ENCODE measurements around the gene PAPPA. TPM values are rescaled to one million over a fixed set of nuclear protein-coding genes. Genes with fewer than 3 reads are reported as not detected.

PAPPA gene
- total and polyA plus RNA-seq, 9 donors = 0.61 to 5.5 (median 2.6) TPM

DNA sequence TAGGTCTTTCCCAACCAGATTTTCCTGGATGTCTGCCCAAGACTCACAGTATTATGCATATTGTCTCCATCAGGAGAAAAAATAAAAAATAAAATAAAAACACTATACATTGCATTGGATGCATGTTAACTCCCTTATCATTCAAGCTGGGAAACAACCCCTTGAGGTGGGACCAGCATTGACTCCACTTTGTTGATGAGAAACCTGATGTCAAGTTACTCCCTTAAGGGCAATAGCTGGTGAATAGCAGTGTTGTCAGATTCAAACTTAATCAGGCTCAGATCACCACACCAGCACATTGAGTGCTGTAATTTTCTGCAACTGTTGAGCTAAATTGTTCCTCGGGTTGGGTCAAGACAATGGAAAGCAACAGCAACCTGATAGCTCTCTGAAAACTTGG lies 269.6 kb downstream of the PAPPA start:
- Histone ChIP-seq H3K27ac (no peak overlapping the region), H3K9me3 (no peaks in the 10 kb centered on the region), H3K36me3 (no peaks in the 10 kb centered on the region), H3K4me3 (no peak overlapping the region), H3K4me1 (ENCODE audit: insufficient read depth) (no peaks in the 10 kb centered on the region), H3K27me3 (no peaks in the 10 kb centered on the region)
- intact Hi-C loops (cut with DNase I) = no loop called here
- TF ChIP-seq, protein P1, sequence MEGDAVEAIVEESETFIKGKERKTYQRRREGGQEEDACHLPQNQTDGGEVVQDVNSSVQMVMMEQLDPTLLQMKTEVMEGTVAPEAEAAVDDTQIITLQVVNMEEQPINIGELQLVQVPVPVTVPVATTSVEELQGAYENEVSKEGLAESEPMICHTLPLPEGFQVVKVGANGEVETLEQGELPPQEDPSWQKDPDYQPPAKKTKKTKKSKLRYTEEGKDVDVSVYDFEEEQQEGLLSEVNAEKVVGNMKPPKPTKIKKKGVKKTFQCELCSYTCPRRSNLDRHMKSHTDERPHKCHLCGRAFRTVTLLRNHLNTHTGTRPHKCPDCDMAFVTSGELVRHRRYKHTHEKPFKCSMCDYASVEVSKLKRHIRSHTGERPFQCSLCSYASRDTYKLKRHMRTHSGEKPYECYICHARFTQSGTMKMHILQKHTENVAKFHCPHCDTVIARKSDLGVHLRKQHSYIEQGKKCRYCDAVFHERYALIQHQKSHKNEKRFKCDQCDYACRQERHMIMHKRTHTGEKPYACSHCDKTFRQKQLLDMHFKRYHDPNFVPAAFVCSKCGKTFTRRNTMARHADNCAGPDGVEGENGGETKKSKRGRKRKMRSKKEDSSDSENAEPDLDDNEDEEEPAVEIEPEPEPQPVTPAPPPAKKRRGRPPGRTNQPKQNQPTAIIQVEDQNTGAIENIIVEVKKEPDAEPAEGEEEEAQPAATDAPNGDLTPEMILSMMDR (IDR thresholded peaks at IDR 0.05) = no peak
- TF ChIP-seq EP300 (IDR thresholded peaks at IDR 0.05) = no peak
- TF ChIP-seq POLR2A (IDR thresholded peaks at IDR 0.05) = no peak
- DNase-seq = no peak
- 81 to 96% (median 95%) methylated on average over 1 of the region's 1 CpG for WGBS, 3 donors

DNA sequence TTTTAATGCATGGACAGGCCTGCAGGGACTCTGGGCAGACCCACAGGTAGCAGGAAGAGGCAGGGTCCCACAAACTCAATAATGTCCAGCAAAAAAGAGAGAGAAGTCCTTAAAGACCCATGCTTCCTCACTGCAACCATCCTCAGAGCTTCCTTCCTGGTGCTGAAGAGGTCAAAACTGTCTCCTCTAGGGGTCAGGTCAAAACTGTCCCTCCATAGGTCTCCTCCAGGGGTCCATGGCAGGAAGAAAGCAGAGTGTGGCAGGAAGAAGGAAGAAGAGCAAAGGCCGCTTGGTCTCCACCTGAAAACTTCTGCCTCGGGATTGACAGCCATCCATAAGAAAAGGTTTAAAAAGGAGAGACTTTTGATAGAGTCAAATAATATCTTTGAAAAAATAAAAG lies 271.7 kb downstream of the PAPPA start:
- no peaks in the 10 kb centered on the region for H3K4me1 ChIP-seq (ENCODE audit: insufficient read depth)
- no peak overlapping the region for H3K4me3 ChIP-seq
- no peaks in the 10 kb centered on the region for H3K9me3 ChIP-seq
- no peak overlapping the region for H3K27ac ChIP-seq
- no peaks in the 10 kb centered on the region for H3K36me3 ChIP-seq
- intact Hi-C loops (cut with DNase I) = no loop called here
- no peak for TF ChIP-seq POLR2A (IDR thresholded peaks at IDR 0.05)
- TF ChIP-seq EP300 (IDR thresholded peaks at IDR 0.05) = no peak
- TF ChIP-seq, protein P1 (IDR thresholded peaks at IDR 0.05) = no peak
- no peaks in the 10 kb centered on the region for H3K27me3 ChIP-seq
- DNase-seq = no peak
- WGBS, 3 donors = 76 to 98% (median 94%) methylated on average over 2 of the region's 2 CpGs

DNA sequence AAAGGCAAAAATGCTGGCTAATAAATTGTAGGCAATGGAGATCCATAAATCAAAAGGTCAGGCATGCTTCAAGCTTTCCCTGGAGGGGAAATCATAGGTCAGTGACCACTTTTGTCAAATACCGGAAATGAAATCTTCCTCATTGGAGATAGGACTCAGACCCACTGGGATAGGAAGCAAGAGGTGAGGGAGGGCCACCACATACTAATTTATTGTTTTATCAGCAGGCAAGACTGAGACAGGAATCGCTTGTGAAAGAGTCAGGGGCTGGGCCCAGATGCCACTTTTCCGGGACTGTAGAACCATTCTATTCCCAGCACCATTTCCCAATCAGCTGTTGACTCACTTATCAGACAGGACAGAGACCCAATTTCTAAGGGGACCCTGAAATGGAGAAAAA lies 277.3 kb downstream of the PAPPA start:
- TF ChIP-seq EP300 (IDR thresholded peaks at IDR 0.05) (no peak), POLR2A (IDR thresholded peaks at IDR 0.05) (no peak)
- TF ChIP-seq, protein P1 (IDR thresholded peaks at IDR 0.05) = no peak
- no peaks in the 10 kb centered on the region for H3K9me3 ChIP-seq
- H3K27me3 ChIP-seq = no peaks in the 10 kb centered on the region
- intact Hi-C loops (cut with DNase I) = no loop called here
- no peak for DNase-seq
- no peaks in the 10 kb centered on the region for H3K36me3 ChIP-seq
- H3K4me3 ChIP-seq = no peak overlapping the region
- H3K27ac ChIP-seq = no peak overlapping the region
- H3K4me1 ChIP-seq (ENCODE audit: insufficient read depth) = no peaks in the 10 kb centered on the region
- WGBS, 3 donors = 83 to 91% (median 88%) methylated on average over 3 of the region's 3 CpGs

DNA sequence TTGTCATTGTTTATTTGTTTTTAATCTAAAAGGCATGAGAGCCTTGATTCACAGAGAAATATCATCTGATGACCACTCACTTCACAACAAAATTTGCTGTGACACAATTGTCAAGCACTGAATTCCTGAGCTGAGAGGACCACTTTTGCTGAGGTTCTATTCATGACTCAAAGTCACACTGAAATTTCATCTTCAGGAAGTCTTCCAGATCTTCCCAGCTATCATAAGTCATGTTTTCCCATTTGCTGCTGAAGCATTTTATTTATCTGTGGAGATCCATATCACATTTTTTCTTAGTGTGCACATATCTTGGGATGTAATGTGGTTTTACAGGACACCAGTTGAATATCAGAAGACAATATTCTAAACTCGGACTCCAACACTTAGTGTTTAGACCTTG lies 278.5 kb downstream of the PAPPA start:
- H3K27me3 ChIP-seq = no peaks in the 10 kb centered on the region
- DNase-seq = no peak
- WGBS, 3 donors = 92 to 96% (median 92%) methylated on average over 1 of the region's 1 CpG
- TF ChIP-seq EP300 (IDR thresholded peaks at IDR 0.05) = no peak
- no peak for TF ChIP-seq POLR2A (IDR thresholded peaks at IDR 0.05)
- TF ChIP-seq, protein P1 (IDR thresholded peaks at IDR 0.05) = no peak
- no peaks in the 10 kb centered on the region for H3K4me1 ChIP-seq (ENCODE audit: insufficient read depth)
- intact Hi-C loops (cut with DNase I) = no loop called here
- no peak overlapping the region for H3K27ac ChIP-seq
- H3K36me3 ChIP-seq = no peaks in the 10 kb centered on the region
- H3K4me3 ChIP-seq = no peak overlapping the region
- no peaks in the 10 kb centered on the region for H3K9me3 ChIP-seq

DNA sequence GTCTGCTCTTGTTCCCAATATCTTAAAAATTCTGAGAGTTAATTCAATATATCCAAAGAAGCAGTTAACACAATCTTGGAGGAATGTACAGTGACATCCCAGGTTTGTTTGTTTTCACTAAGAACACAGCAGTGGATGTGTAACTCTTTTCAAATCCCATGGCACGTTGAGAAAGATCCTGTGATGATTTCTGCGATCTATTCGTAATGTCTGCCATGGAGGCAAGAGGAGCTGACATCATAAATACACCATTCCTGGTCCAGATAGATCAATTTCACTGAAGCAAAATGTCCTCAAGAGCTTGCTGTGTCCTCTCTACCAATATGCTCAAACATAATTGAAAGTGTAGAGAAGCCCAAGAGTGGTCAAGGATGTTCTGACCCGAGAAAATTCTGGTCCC lies 280.7 kb downstream of the PAPPA start:
- H3K27ac ChIP-seq = no peak overlapping the region
- 78 to 79% (median 78%) methylated on average over 4 of the region's 4 CpGs for WGBS, 3 donors
- H3K4me3 ChIP-seq = no peak overlapping the region
- H3K27me3 ChIP-seq = no peaks in the 10 kb centered on the region
- intact Hi-C loops (cut with DNase I) = no loop called here
- TF ChIP-seq POLR2A (IDR thresholded peaks at IDR 0.05) = no peak
- TF ChIP-seq, protein P1 (IDR thresholded peaks at IDR 0.05) = no peak
- no peak for TF ChIP-seq EP300 (IDR thresholded peaks at IDR 0.05)
- H3K36me3 ChIP-seq = no peaks in the 10 kb centered on the region
- no peaks in the 10 kb centered on the region for H3K4me1 ChIP-seq (ENCODE audit: insufficient read depth)
- no peaks in the 10 kb centered on the region for H3K9me3 ChIP-seq
- no peak for DNase-seq
